AG10803 (cell line): ENCODE results near the gene TAF1A.
A peak's percentile ranks its signal among the peaks of the same experiment; 100 is the strongest.

ENCODE experiments used
- DNase-seq: peaks from one replicate; pipeline ENCODE4 v3.0.0; 2010; ENCODE audit warnings: low read depth
- H3K4me3 ChIP-seq: 2 replicates; pipeline ENCODE4 v1.5.1; 2011; ENCODE audit warnings: mild to moderate bottlenecking, low read length, control low read depth
- TF ChIP-seq, protein P1 (sequence below): conservative IDR thresholded peaks from 2 replicates; pipeline ENCODE4 v1.5.1; 2011; ENCODE audit warnings: mild to moderate bottlenecking, low read length, control low read depth, inconsistent platforms

TAF1A gene

DNA sequence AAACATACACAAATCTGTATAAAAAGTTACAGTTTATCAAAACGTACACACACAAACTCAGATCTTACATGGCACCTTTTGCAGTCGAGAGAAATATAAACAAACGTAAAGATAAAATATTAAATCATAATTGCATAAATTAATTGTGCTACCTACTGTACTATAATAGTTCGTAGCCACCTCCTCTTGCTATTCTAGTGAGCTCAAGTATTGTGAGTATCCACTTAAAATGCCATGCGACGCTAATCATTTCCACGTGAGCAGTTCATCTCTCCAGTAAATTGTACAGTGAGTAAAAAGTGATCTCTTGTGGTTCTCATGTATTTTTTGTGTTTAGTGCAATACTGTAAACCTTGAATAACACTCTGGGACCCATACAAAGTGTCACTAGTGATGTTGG, 34.5 kb upstream of the TAF1A start:
- TF ChIP-seq, protein P1, sequence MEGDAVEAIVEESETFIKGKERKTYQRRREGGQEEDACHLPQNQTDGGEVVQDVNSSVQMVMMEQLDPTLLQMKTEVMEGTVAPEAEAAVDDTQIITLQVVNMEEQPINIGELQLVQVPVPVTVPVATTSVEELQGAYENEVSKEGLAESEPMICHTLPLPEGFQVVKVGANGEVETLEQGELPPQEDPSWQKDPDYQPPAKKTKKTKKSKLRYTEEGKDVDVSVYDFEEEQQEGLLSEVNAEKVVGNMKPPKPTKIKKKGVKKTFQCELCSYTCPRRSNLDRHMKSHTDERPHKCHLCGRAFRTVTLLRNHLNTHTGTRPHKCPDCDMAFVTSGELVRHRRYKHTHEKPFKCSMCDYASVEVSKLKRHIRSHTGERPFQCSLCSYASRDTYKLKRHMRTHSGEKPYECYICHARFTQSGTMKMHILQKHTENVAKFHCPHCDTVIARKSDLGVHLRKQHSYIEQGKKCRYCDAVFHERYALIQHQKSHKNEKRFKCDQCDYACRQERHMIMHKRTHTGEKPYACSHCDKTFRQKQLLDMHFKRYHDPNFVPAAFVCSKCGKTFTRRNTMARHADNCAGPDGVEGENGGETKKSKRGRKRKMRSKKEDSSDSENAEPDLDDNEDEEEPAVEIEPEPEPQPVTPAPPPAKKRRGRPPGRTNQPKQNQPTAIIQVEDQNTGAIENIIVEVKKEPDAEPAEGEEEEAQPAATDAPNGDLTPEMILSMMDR, result no peak
- no peak overlapping the region for H3K4me3 ChIP-seq
- DNase-seq, result no peak

DNA sequence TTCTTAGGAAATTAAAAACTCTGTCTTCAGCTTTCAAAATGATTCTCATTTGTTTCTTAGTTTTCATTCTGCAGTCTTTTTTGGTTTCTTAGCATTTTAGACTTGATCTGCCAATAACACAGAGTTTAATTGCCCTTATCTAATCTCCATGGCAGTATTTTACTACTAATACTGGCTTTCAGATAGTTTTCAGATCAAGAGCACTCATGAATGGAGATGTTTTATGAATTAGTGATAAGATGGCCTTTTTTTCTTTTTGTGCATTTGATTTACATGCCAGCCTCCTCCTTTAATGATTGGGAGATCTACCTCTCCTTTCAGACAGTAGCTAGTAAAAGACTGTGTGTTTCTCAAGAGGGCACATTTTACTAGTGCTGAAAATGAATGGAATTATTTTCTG, 33.7 kb upstream of the TAF1A start:
- TF ChIP-seq, protein P1, result no peak
- H3K4me3 ChIP-seq, result no peak overlapping the region
- no peak for DNase-seq

DNA sequence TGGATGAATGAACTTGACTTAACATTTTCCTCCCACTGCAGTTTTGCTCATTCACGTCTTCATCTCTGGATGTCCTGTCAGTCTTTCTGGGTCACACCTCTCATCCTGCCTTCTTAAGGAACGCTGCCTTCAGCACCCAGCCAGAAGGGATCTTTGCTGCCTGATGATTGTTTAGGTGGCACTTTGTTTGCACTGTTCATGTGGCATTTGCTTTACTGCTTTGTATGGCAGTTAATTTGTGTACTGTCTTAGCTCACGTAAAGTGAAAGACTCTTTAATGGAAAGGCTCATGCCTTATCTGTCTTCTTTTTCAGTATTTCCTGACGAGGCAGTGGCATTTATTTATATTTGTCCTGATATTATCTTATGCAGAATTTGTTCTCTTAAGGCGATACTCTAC, 33.0 kb upstream of the TAF1A start:
- TF ChIP-seq, protein P1, result no peak
- H3K4me3 ChIP-seq, result no peak overlapping the region
- no peak for DNase-seq

DNA sequence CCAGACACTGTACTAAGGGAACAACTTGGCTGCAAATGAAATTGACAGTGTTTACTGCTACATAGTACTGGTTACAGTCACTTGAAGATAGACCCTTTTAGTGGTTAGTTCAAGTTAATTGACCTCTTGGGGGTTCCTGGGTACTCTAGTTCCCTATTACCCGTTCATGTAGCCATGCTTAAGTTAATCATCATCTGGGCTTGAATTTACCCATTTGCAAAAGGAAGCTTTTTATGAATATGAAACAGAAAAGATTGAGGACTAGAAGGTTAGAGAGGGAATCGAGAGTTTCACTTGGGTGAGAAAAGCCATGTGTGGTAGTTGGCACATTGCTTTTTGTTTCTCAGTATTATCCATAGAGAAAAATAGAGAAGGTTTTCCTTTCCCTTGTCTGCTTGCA, 30.8 kb upstream of the TAF1A start:
- no peak overlapping the region for H3K4me3 ChIP-seq
- DNase-seq, result no peak
- TF ChIP-seq, protein P1, result no peak

DNA sequence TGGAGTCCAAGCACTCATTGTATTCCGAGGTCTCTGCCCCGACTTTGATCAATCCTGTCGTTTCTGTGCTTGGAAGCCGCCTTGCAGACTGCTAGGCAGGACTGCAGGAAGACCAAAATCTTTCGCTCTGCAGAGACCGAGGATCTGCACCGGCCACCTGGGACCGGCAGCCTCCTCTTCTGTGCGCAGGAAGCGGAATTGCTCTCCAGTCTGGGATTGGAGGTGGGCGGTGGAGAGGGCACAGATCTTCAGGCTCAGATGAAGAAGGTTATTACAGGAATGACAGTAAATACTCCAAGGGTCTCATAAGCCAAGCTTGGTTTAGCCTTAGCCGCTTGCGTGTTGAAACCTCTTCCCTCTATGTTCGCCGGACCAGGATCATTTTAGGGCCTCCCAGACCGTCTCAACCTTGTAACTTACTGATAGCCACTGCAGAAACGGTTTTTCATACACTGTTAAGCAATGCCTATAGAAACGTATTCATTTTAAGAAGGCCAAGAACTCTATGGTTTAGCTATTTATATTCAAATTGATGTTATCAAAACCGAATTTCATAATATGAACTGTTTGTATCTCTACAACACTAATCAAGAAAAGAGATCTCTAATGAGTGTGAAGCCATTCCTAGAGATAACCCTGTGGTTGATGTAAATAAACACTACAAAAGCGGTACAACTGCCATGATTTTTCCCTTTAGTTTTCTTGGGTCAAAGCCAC, 29.3 kb upstream of the TAF1A start:
- TF ChIP-seq, protein P1, result no peak
- DNase-seq, result peak; percentile 24
- peak overlapping the region; percentile 83 for H3K4me3 ChIP-seq

DNA sequence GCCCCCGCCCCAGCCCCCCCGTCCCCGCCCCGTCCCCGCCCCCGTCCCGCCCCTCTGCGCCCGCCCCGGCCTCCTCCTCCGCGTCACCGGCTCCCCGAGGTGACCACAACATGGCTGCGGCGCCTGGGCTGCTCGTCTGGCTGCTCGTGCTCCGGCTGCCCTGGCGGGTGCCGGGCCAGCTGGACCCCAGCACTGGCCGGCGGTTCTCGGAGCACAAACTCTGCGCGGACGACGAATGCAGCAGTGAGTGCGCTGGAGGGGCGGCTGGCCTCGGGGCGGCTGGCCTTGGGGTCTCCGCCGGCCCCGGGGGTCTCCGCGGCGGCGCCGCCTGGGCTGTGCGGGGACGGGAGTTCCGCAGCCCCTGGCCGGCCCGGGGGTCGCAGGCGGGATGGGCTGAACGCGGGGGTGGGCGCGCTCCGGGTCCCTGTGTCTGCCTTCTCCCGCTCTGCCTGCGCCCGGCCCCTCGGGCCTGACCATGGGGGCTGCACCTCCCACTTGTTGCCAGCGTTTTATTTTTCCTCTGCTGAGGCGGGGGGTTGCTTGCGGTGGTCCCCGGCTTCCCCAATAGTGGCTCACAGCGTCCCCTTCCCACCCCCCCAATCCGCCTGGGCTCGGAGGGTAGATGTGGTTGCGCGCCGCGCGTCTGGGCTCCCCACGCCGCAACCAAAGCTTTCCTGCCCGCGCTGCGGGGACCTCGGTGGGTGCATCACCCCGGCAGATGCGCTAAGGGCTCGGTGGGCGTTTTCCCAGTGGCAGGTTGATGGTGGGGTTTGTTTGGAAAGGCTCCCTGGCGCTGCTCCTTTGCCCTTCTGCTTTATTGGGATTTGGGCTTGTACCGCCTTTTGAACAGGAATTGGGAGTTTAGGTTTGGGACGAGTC, 28.5 kb upstream of the TAF1A start, which contains the start of gene MIA3:
MIA3 (plus strand) TSS at position 97 of the 879 bp plus-strand sequence; CDS start at position 111, 14 bp downstream.
- H3K4me3 ChIP-seq, result peak within 1 kb of the TSS; percentile 83
- peak; percentile 18 for DNase-seq
- TF ChIP-seq, protein P1, result no peak
